ENCODE data around the gene MAPK1IP1L.

MAPK1IP1L gene

DNA sequence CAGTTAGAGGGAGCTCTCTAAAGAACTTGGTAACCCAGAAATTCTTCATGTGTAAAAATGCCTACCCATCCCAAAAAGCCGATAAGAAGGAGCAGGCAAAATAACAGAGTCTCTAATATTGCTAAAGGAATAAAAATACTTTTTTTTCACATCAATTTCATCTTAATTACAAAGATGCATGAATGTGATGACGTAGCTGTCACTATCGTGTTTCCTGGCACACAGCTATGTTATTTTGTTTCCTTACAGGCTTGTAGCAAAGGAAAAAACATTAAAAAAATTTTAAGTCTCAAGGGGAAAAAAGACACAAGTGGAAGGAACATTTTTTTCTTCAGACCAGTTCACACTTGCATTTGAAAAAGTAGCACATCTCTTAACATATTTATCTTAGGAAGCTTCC, 67.3 kb downstream of the MAPK1IP1L start:
- peaks cover 13% of the 10 kb centered on the region for H3K4me1 ChIP-seq (ENCODE audit: control insufficient read depth, insufficient read depth, low read length)
- H3K36me3 ChIP-seq (ENCODE audit: control insufficient read depth in 2 of 2, insufficient read depth in 1 of 2, low read length in 2 of 2), result no peaks in the 10 kb centered on the region
- H3K9me3 ChIP-seq (ENCODE audit: control insufficient read depth, insufficient read depth, low read depth, low read length), result no peaks in the 10 kb centered on the region
- H3K4me3 ChIP-seq (ENCODE audit: low read depth, low read length), result no peak overlapping the region
- H3K27ac ChIP-seq (ENCODE audit: extremely low read depth, low read depth, low read length), result no peak overlapping the region
- ChIA-PET CTCF (interaction anchor here (1.3 kb wide), 1 partner anchor 27 kb away, joined by 3 read pairs; no protein-coding TSS in a partner anchor), POLR2A (no interaction called here)
- no peak for TF ChIP-seq EGR2 (tag by site-specific recombination; IDR thresholded peaks at IDR 0.05; ENCODE audit: low read depth)
- TF ChIP-seq ZNF37A (tag by site-specific recombination; IDR thresholded peaks at IDR 0.05), result no peak
- no peak for TF ChIP-seq ZNF561 (tag by site-specific recombination; IDR thresholded peaks at IDR 0.05; ENCODE audit: borderline replicate concordance)
- no peak for TF ChIP-seq ZNF26 (tag by site-specific recombination; IDR thresholded peaks at IDR 0.05)
- TF ChIP-seq, protein P1, sequence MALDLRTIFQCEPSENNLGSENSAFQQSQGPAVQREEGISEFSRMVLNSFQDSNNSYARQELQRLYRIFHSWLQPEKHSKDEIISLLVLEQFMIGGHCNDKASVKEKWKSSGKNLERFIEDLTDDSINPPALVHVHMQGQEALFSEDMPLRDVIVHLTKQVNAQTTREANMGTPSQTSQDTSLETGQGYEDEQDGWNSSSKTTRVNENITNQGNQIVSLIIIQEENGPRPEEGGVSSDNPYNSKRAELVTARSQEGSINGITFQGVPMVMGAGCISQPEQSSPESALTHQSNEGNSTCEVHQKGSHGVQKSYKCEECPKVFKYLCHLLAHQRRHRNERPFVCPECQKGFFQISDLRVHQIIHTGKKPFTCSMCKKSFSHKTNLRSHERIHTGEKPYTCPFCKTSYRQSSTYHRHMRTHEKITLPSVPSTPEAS (tag by site-specific recombination; IDR thresholded peaks at IDR 0.05), result no peak
- TF ChIP-seq, protein P2, sequence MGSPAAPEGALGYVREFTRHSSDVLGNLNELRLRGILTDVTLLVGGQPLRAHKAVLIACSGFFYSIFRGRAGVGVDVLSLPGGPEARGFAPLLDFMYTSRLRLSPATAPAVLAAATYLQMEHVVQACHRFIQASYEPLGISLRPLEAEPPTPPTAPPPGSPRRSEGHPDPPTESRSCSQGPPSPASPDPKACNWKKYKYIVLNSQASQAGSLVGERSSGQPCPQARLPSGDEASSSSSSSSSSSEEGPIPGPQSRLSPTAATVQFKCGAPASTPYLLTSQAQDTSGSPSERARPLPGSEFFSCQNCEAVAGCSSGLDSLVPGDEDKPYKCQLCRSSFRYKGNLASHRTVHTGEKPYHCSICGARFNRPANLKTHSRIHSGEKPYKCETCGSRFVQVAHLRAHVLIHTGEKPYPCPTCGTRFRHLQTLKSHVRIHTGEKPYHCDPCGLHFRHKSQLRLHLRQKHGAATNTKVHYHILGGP (tag by site-specific recombination; IDR thresholded peaks at IDR 0.05), result no peak
- TF ChIP-seq ZNF677 (tag by site-specific recombination; IDR thresholded peaks at IDR 0.05), result no peak
- no peak for TF ChIP-seq ZNF398 (tag by site-specific recombination; IDR thresholded peaks at IDR 0.05)
- no peak for TF ChIP-seq ZNF24 (tag by site-specific recombination; IDR thresholded peaks at IDR 0.05)
- TF ChIP-seq ZNF155 (tag by site-specific recombination; IDR thresholded peaks at IDR 0.05), result no peak
- no peak for TF ChIP-seq ZNF239 (tag by site-specific recombination; IDR thresholded peaks at IDR 0.05)
- TF ChIP-seq, protein P3, sequence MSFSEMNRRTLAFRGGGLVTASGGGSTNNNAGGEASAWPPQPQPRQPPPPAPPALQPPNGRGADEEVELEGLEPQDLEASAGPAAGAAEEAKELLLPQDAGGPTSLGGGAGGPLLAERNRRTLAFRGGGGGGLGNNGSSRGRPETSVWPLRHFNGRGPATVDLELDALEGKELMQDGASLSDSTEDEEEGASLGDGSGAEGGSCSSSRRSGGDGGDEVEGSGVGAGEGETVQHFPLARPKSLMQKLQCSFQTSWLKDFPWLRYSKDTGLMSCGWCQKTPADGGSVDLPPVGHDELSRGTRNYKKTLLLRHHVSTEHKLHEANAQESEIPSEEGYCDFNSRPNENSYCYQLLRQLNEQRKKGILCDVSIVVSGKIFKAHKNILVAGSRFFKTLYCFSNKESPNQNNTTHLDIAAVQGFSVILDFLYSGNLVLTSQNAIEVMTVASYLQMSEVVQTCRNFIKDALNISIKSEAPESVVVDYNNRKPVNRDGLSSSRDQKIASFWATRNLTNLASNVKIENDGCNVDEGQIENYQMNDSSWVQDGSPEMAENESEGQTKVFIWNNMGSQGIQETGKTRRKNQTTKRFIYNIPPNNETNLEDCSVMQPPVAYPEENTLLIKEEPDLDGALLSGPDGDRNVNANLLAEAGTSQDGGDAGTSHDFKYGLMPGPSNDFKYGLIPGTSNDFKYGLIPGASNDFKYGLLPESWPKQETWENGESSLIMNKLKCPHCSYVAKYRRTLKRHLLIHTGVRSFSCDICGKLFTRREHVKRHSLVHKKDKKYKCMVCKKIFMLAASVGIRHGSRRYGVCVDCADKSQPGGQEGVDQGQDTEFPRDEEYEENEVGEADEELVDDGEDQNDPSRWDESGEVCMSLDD (tag by site-specific recombination; IDR thresholded peaks at IDR 0.05), result no peak
- no peak for TF ChIP-seq ZNF157 (tag by site-specific recombination; IDR thresholded peaks at IDR 0.05)
